HEK293 (cell line): ENCODE data around the gene DUSP10.

Source experiments
- CTCF ChIA-PET: fragments of 350-600 bp; formaldehyde crosslinking; extraction: SDS; loops from one replicate; lab custom pipeline; 2021; ENCODE audit warnings: antibody characterized with exemption; lab: Yijun Ruan, JAX
- POLR2A ChIA-PET: fragments of 300-600 bp; formaldehyde crosslinking; extraction: SDS; loops from one replicate; lab custom pipeline; 2020; ENCODE audit warnings: antibody characterized with exemption, inconsistent platforms; lab: Yijun Ruan, JAX
- H3K27ac ChIP-seq: fragments of 200-500 bp; sonication (Bioruptor generic); 2 replicates; pipeline ENCODE4 v1.5.1; 2014; ENCODE audit warnings: low read depth, low read length, control low read depth, inconsistent platforms; ENCODE audit errors: extremely low read depth
- H3K36me3 ChIP-seq, 2 experiments: fragments of 200-500 bp in 1 of 2; sonication (Bioruptor generic) in 1 of 2; 1 replicate in 1 of 2; 2 replicates in 1 of 2; pipeline ENCODE4 v1.5.1; 2014 to 2017; ENCODE audit warnings: inconsistent platforms in 2 of 2, low read length in 2 of 2; ENCODE audit not compliant: control insufficient read depth in 2 of 2, insufficient read depth in 1 of 2
- H3K4me1 ChIP-seq: fragments of 200-500 bp; sonication (Bioruptor generic); 2 replicates; pipeline ENCODE4 v1.5.1; 2014; ENCODE audit warnings: mild to moderate bottlenecking, low read length, inconsistent platforms; ENCODE audit not compliant: control insufficient read depth, insufficient read depth
- H3K4me3 ChIP-seq: 2 replicates; pipeline ENCODE4 v1.5.1; 2011; ENCODE audit warnings: low read depth, mild to moderate bottlenecking, control low read depth, low read length, moderate library complexity
- H3K9me3 ChIP-seq: fragments of 200-500 bp; sonication (Bioruptor generic); 2 replicates; pipeline ENCODE4 v1.5.1; 2014; ENCODE audit warnings: low read depth, low read length, inconsistent platforms; ENCODE audit not compliant: control insufficient read depth, insufficient read depth
- FEZF1 ChIP-seq: fragments of 450-650 bp; formaldehyde crosslinking; IDR thresholded peaks from 2 replicates; pipeline ENCODE4 v1.5.1; 2016; ENCODE audit warnings: missing biosample characterization, missing genetic modification characterization
- ZBTB7A ChIP-seq: fragments of 450-650 bp; formaldehyde crosslinking; IDR thresholded peaks from 2 replicates; pipeline ENCODE4 v1.5.1; 2016; ENCODE audit warnings: low read depth, missing biosample characterization, missing genetic modification characterization
- ZEB2 ChIP-seq: fragments of 450-650 bp; formaldehyde crosslinking; IDR thresholded peaks from 2 replicates; pipeline ENCODE4 v1.5.1; 2016; ENCODE audit warnings: missing biosample characterization, missing genetic modification characterization
- ZFHX2 ChIP-seq: fragments of 450-650 bp; formaldehyde crosslinking; conservative IDR thresholded peaks from 2 replicates; pipeline ENCODE4 v1.5.1; 2016; ENCODE audit warnings: missing biosample characterization, missing genetic modification characterization
- ZNF112 ChIP-seq: fragments of 450-650 bp; formaldehyde crosslinking; IDR thresholded peaks from 2 replicates; pipeline ENCODE4 v1.5.0; 2017; ENCODE audit warnings: missing biosample characterization, missing genetic modification characterization
- ZNF146 ChIP-seq: fragments of 450-650 bp; formaldehyde crosslinking; IDR thresholded peaks from 2 replicates; pipeline ENCODE4 v1.5.1; 2016; ENCODE audit warnings: missing biosample characterization, missing genetic modification characterization
- ZNF157 ChIP-seq: fragments of 450-650 bp; formaldehyde crosslinking; IDR thresholded peaks from 2 replicates; pipeline ENCODE4 v1.5.1; 2016; ENCODE audit warnings: missing biosample characterization, missing genetic modification characterization
- ZNF341 ChIP-seq: fragments of 450-650 bp; formaldehyde crosslinking; IDR thresholded peaks from 2 replicates; pipeline ENCODE4; 2016; ENCODE audit warnings: low read depth, missing biosample characterization, missing genetic modification characterization
- ZNF354C ChIP-seq: fragments of 450-650 bp; formaldehyde crosslinking; IDR thresholded peaks from 2 replicates; pipeline ENCODE4 v1.5.1; 2016; ENCODE audit warnings: missing biosample characterization, missing genetic modification characterization, low read depth, borderline replicate concordance
- ZNF391 ChIP-seq: fragments of 450-650 bp; formaldehyde crosslinking; IDR thresholded peaks from 2 replicates; pipeline ENCODE4 v1.5.1; 2016; ENCODE audit warnings: low read depth, missing biosample characterization, missing genetic modification characterization, borderline replicate concordance
- ZNF423 ChIP-seq: fragments of 450-650 bp; formaldehyde crosslinking; IDR thresholded peaks from 2 replicates; pipeline ENCODE4 v1.5.1; 2016; ENCODE audit warnings: missing biosample characterization, missing genetic modification characterization
- ZNF473 ChIP-seq: fragments of 450-650 bp; formaldehyde crosslinking; IDR thresholded peaks from 2 replicates; pipeline ENCODE4 v1.5.1; 2017; ENCODE audit warnings: missing biosample characterization, missing genetic modification characterization
- ZNF621 ChIP-seq: fragments of 450-650 bp; formaldehyde crosslinking; IDR thresholded peaks from 2 replicates; pipeline ENCODE4 v1.5.1; 2017; ENCODE audit warnings: missing biosample characterization, missing genetic modification characterization
- ZNF660 ChIP-seq: fragments of 450-650 bp; IDR thresholded peaks from 2 replicates; pipeline ENCODE4 v1.5.1; 2018; ENCODE audit warnings: missing biosample characterization, mild to moderate bottlenecking, missing genetic modification characterization
- ZNF701 ChIP-seq: fragments of 450-650 bp; formaldehyde crosslinking; IDR thresholded peaks from 2 replicates; pipeline ENCODE4 v1.5.1; 2016; ENCODE audit warnings: missing biosample characterization, missing genetic modification characterization
- ZNF843 ChIP-seq: fragments of 450-650 bp; formaldehyde crosslinking; IDR thresholded peaks from 2 replicates; pipeline ENCODE4 v1.5.1; 2016; ENCODE audit warnings: missing biosample characterization, missing genetic modification characterization
- TF ChIP-seq, protein P1 (sequence below): fragments of 450-650 bp; formaldehyde crosslinking; IDR thresholded peaks from 2 replicates; pipeline ENCODE4 v1.5.1; 2016; ENCODE audit warnings: missing biosample characterization, missing genetic modification characterization, low read depth
- TF ChIP-seq, protein P2 (sequence below): fragments of 450-650 bp; formaldehyde crosslinking; IDR thresholded peaks from 2 replicates; pipeline ENCODE4 v1.5.1; 2016; ENCODE audit warnings: missing biosample characterization, missing genetic modification characterization
- TF ChIP-seq, protein P3 (sequence below): fragments of 450-650 bp; formaldehyde crosslinking; IDR thresholded peaks from 2 replicates; pipeline ENCODE4 v1.5.1; 2016; ENCODE audit warnings: missing biosample characterization, missing genetic modification characterization
- TF ChIP-seq, protein P4 (sequence below): fragments of 450-650 bp; formaldehyde crosslinking; IDR thresholded peaks from 2 replicates; pipeline ENCODE4 v1.5.1; 2016; ENCODE audit warnings: missing biosample characterization, missing genetic modification characterization

Gene DUSP10

DNA sequence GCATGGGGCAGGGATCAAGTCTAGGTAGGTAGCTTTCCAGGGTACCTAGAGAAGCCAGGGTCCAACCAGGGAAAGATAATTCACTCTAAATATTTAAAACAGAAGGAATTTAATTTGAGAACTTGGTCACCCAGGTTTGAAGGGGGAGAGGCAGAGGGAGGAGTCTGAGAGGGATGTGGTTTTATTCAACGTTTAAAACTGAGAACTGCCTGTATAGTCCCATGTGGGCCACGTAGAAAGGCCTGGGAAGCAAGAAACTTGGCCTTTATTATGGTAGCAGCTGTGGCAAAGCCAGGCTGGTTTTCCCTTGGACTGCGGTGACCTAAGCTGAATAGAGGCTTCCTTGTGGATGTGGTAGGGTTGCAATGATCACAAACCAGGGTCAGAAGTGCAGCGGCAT is 42.0 kb upstream of the DUSP10 start:
- H3K36me3 ChIP-seq: no peaks in the 10 kb centered on the region

DNA sequence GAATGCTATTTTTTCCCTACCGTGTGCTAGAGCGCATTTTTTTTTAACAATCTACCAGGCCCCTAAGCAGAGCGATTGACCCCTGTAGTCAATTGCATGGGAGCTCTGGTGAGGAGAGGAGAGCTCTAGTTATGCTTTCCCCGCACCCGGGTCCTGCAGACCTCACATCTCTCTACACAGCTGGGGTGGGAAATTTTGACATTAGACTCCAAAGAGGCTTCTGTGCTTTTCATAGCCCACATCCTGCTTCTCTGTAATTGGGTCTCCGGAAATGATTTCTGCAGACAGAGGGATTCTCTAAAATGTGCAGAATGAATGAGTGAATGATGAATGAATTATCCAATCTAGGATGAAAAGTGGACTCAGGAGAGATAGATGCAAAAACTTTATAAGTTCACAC is 41.5 kb upstream of the DUSP10 start:
- H3K4me1 ChIP-seq: no peaks in the 10 kb centered on the region
- no peak for TF ChIP-seq ZNF701 (tag by site-specific recombination)
- TF ChIP-seq ZBTB7A (tag by site-specific recombination): no peak
- TF ChIP-seq, protein P1, sequence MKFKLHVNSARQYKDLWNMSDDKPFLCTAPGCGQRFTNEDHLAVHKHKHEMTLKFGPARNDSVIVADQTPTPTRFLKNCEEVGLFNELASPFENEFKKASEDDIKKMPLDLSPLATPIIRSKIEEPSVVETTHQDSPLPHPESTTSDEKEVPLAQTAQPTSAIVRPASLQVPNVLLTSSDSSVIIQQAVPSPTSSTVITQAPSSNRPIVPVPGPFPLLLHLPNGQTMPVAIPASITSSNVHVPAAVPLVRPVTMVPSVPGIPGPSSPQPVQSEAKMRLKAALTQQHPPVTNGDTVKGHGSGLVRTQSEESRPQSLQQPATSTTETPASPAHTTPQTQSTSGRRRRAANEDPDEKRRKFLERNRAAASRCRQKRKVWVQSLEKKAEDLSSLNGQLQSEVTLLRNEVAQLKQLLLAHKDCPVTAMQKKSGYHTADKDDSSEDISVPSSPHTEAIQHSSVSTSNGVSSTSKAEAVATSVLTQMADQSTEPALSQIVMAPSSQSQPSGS (tag by site-specific recombination): no peak
- no peak for TF ChIP-seq ZNF621 (tag by site-specific recombination)
- TF ChIP-seq ZNF660 (tag by site-specific recombination): no peak
- TF ChIP-seq, protein P2, sequence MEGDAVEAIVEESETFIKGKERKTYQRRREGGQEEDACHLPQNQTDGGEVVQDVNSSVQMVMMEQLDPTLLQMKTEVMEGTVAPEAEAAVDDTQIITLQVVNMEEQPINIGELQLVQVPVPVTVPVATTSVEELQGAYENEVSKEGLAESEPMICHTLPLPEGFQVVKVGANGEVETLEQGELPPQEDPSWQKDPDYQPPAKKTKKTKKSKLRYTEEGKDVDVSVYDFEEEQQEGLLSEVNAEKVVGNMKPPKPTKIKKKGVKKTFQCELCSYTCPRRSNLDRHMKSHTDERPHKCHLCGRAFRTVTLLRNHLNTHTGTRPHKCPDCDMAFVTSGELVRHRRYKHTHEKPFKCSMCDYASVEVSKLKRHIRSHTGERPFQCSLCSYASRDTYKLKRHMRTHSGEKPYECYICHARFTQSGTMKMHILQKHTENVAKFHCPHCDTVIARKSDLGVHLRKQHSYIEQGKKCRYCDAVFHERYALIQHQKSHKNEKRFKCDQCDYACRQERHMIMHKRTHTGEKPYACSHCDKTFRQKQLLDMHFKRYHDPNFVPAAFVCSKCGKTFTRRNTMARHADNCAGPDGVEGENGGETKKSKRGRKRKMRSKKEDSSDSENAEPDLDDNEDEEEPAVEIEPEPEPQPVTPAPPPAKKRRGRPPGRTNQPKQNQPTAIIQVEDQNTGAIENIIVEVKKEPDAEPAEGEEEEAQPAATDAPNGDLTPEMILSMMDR (tag by site-specific recombination): no peak
- TF ChIP-seq, protein P3, sequence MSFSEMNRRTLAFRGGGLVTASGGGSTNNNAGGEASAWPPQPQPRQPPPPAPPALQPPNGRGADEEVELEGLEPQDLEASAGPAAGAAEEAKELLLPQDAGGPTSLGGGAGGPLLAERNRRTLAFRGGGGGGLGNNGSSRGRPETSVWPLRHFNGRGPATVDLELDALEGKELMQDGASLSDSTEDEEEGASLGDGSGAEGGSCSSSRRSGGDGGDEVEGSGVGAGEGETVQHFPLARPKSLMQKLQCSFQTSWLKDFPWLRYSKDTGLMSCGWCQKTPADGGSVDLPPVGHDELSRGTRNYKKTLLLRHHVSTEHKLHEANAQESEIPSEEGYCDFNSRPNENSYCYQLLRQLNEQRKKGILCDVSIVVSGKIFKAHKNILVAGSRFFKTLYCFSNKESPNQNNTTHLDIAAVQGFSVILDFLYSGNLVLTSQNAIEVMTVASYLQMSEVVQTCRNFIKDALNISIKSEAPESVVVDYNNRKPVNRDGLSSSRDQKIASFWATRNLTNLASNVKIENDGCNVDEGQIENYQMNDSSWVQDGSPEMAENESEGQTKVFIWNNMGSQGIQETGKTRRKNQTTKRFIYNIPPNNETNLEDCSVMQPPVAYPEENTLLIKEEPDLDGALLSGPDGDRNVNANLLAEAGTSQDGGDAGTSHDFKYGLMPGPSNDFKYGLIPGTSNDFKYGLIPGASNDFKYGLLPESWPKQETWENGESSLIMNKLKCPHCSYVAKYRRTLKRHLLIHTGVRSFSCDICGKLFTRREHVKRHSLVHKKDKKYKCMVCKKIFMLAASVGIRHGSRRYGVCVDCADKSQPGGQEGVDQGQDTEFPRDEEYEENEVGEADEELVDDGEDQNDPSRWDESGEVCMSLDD (tag by site-specific recombination): no peak
- no peak for TF ChIP-seq ZNF146 (tag by site-specific recombination)
- no peak overlapping the region for H3K27ac ChIP-seq
- POLR2A ChIA-PET: no interaction called here
- H3K9me3 ChIP-seq: no peaks in the 10 kb centered on the region
- CTCF ChIA-PET: no interaction called here
- no peaks in the 10 kb centered on the region for H3K36me3 ChIP-seq
- no peak overlapping the region for H3K4me3 ChIP-seq

More for the DNA sequence above, 42.0 kb upstream of the DUSP10 start:
- ChIA-PET CTCF (no interaction called here), POLR2A (no interaction called here)
- TF ChIP-seq ZNF341 (tag by site-specific recombination) (no peak), ZNF391 (tag by site-specific recombination) (no peak), FEZF1 (no peak)
- no peaks in the 10 kb centered on the region for H3K9me3 ChIP-seq
- no peaks in the 10 kb centered on the region for H3K4me1 ChIP-seq
- no peak overlapping the region for H3K27ac ChIP-seq
- H3K4me3 ChIP-seq: no peak overlapping the region

DNA sequence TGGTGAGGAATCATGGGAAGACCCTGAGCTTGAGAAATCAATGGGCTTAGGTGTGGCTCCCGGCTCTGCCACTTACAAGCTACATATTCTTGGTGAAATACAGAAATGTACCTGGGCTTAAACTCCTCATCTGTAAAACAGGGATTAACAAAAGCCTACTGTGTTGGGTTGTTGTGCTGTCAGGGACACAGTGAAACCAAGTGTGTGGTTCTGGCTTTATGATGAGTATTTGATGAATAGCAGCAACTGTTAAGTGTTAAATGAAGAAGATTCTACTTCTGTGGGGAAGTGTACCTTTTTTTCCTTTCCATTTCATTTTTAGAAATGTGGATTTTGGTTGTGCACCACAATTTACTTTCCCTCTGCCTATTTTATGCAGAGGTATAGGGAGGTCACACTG is 41.1 kb upstream of the DUSP10 start:
- POLR2A ChIA-PET: no interaction called here
- no peaks in the 10 kb centered on the region for H3K4me1 ChIP-seq
- CTCF ChIA-PET: interaction anchor here (0.7 kb wide), 1 partner anchor 172 kb away, joined by 3 read pairs; no protein-coding TSS in a partner anchor
- no peaks in the 10 kb centered on the region for H3K9me3 ChIP-seq
- no peak overlapping the region for H3K27ac ChIP-seq
- TF ChIP-seq ZEB2 (tag by site-specific recombination) (no peak), ZNF112 (tag by site-specific recombination) (no peak), ZFHX2 (tag by site-specific recombination) (no peak), ZNF391 (tag by site-specific recombination) (no peak), ZNF157 (tag by site-specific recombination) (no peak), ZNF843 (tag by site-specific recombination) (no peak), ZNF354C (tag by site-specific recombination) (no peak), ZNF423 (no peak), ZNF473 (tag by site-specific recombination) (no peak)
- TF ChIP-seq, protein P4, sequence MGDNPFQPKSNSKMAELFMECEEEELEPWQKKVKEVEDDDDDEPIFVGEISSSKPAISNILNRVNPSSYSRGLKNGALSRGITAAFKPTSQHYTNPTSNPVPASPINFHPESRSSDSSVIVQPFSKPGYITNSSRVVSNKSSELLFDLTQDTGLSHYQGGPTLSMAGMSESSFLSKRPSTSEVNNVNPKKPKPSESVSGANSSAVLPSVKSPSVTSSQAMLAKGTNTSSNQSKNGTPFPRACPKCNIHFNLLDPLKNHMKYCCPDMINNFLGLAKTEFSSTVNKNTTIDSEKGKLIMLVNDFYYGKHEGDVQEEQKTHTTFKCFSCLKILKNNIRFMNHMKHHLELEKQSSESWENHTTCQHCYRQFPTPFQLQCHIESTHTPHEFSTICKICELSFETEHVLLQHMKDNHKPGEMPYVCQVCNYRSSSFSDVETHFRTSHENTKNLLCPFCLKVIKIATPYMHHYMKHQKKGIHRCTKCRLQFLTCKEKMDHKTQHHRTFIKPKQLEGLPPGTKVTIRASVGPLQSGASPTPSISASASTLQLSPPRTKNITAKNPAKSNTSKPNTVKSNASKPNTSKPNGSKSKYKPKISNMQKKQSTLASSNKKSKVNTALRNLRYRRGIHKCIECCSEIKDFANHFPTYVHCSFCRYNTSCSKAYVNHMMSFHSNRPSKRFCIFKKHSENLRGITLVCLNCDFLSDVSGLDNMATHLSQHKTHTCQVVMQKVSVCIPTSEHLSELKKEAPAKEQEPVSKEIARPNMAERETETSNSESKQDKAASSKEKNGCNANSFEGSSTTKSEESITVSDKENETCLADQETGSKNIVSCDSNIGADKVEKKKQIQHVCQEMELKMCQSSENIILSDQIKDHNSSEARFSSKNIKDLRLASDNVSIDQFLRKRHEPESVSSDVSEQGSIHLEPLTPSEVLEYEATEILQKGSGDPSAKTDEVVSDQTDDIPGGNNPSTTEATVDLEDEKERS (tag by site-specific recombination): no peak
- no peaks in the 10 kb centered on the region for H3K36me3 ChIP-seq
- no peak overlapping the region for H3K4me3 ChIP-seq
